Stimulated activated CD4-positive, alpha-beta T cell treated with anti-CD3 and anti-CD28 coated beads, Interleukin-1b, Interleukin-23, amount 100 ng/mL, for 24 hours (primary cell): Measurements from ENCODE around the gene OXNAD1.

Experiments used
- DNase-seq, 4 experiments: peaks; one replicate each; pipeline ENCODE4 v3.0.0-alpha.2; 2020; ENCODE audit warnings: low read depth in 4 of 4, low spot score in 1 of 4

OXNAD1 gene

DNA sequence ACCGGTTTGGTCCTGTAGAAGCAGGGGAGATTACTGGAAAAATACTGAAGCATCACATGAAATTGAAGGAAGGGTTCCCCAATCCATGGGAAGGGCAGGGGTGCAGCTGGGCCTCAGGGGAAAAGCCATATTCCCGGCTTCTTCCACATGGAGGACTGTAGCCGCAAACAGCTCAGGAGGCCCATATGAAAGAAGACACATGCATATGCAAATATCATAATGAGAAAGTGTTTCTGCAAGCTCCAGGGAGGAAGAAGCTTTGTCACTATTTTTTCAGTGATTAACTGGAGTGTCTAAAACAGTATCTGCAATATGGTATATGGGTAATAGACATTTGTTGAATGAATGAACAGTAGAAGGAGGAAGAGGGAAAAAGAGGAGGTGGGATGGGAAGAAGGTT, 19.4 kb upstream of the OXNAD1 start:
- no peak for DNase-seq

DNA sequence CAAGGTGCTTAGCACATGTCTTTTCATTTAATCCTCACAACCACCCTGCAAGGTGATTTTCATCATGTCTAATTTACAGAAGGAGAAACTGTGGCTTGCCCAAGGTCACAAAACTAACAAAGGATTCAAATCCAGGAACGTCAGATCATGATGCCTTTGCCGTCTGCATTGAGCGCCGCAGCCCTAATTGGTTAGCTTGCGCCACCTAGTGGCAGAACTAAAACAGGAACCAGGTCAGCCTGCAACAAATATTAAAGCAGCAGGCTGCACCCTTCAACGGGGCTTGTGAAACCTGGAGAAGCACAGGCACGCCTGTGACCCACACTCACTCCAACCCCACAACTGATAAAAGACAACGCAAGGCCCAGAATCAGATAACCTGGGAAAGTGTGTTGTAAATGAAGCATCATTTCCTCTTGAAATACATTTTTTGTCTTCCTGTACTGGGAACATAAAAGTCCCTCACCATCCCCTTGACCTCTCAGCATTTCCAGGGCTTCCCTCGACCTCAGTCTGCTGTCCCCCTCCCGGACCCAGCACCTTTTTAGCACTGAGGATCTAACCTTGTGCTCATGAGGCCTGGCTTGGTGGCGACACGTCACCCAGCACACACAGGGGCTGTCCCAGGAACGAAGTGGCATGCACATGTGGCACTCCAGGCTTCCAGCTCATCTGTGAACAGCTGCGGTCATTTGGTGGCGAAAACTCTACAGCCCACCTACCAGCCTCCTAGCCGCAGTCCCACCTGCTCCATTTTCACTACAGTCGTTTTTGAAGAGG, 17.5 kb upstream of the OXNAD1 start:
- DNase-seq: peak; percentile 61 to 72 (median 63)

DNA sequence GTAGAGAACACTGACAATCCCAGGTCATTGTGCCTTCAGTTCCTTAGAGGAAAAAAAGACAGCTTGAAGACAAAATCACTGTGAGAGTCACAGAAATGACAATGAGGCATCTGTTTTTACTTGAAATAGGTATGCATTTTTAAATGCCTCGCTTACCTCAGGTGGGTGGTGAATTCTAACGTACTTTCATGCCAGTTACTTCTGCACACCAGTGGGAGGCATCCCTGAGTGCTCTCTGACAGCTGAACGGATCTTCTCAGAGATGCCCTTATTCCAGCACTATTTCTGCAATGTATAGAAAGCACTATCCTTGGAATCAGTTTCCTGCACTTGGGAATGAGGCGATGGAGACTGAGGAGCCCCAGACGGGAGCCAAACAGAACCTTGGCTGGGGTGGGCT, 16.5 kb upstream of the OXNAD1 start:
- no peak for DNase-seq

DNA sequence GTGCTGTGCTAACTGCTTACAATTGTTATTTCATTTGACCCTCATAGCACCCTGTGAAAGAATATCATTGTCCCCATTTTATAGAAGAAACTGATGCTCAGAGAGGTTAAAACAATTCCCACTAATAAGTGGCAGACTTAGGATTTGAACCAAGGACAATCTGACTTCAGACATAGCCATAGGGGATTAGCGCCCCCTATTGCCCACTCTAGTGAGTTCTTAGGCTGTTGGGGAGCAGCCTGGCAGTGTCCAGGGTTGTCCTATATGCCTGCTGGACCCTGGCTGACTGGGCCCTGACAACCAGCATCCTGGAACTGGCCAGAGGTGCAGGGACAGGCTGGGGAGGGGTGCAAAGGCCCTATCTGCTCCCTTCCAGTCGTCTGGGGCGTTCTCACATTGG, 15.7 kb upstream of the OXNAD1 start:
- no peak for DNase-seq

DNA sequence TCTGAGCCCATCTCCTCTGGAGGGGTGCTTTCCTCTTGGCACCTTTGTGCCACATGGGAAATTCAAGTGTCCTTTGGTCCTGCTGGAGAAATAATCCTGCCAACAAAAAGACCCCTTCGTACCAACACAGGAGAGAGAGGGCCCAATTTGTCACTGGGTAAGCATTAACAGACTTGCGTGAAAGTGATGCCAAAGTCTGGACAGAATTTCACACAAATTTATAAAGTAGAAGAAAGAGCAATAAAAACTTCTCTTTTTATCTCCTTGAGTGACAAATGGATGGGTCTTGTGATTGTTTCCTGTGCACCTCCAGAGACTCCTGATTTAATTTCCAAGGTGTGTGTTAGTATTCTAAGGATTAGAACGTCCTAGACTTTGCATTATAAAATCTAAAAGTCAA, 15.1 kb upstream of the OXNAD1 start:
- no peak for DNase-seq

DNA sequence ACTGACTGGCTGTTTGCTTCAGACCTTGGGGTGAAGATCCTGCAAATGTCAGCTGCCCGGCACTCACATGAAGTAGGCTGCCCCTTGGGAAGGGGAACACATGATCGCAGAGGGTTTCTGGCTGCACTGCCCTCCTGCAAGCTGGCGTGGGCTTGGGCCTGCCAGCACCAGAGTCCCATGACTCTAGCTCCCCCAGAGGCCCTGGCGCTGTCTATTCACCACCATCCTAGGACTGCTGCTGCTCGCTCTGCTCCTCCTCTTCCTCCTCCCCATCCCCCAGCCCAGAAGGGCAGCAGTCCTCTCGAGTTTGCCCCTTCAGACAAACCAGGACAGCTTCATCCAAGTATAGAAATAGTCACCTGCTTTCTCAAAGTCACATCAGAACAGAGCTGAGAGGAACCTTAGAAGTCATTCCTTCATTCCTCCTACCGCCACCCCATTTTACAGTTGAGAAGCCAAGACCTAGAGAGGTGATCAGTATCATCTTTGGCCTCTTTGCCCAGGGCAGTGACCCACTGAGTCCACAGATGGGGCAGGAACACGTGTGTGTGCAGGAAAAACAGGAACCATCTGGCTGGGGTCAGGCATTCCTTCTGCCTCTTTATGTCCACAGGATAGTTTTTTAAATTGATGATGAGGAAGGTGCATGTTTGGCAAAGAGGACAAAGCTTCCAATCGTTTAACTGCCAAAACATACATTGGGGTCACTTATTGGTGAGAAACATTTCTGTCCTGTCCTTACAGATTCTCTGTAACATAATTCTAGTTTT, 13.5 kb upstream of the OXNAD1 start:
- DNase-seq: no peak

DNA sequence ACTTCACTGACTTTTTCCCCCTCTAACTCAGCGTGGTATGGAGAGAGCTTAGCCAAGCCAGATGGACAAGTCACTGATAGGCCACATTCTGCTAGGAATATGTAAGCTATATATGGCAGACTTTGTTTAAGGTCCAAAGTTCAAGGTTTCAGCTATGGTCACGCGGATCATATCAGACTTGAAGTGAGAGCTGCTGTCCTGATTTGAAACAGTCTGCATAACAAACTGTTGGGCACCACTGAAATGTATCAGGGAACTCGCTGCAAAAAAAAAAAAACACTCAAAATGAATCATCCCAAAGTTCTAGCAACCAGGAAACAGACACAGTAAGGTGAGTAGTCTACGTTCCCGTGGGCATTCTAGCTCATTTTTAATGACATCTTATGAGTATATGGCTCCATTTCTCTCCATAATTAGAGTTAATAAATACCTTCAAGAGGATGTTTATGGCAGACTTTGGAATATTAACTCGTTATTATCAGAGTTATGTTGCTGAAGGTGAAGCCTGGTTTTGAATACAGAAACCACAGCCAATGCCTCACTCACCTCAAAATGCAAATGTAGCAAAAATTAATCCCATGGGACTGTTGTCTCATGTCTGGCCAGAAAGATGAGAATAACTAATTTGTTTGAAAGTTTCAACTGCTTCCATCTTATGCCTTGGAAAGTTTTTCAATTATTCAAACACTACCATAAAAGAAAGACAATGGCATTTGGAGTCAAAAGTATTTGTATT, 12.6 kb upstream of the OXNAD1 start:
- DNase-seq: no peak

DNA sequence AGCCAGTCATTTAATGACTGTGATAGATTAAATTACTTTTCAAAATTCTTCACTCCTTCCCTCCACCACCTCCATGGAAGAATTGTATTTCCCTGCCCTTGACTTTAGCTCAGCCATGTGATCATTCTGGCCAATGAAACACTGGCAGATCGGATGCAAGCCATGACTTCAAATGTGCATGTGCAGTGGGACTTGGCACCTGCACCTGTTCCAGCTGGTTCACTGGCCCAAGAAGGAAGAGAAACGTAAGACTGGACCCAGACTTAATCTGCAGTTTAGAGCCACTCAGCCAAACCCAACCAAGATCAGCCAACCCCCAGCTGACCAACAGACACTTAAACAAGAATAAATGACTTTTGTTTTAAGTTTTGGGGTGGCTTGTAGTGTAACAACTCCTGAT, 12.0 kb upstream of the OXNAD1 start:
- DNase-seq: no peak

DNA sequence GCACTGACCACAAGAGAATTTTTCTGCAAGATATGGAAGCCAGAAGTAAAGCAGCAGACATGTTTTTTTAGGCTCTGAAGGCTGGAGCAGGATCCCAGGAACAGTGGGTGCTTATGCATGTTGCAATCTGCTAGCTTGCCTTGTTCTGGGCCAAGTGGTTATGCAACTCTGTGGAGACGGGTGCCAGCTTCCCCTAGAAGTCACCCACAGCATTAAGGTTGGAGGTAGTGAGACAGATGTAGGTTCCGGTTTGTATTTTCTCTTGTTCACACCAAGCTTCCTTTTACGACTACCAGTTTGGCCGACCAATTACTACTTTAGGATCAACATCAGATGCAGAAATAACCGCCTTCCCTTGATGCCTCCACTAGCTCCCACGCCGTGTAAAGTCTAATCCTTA, 11.4 kb upstream of the OXNAD1 start:
- no peak for DNase-seq

DNA sequence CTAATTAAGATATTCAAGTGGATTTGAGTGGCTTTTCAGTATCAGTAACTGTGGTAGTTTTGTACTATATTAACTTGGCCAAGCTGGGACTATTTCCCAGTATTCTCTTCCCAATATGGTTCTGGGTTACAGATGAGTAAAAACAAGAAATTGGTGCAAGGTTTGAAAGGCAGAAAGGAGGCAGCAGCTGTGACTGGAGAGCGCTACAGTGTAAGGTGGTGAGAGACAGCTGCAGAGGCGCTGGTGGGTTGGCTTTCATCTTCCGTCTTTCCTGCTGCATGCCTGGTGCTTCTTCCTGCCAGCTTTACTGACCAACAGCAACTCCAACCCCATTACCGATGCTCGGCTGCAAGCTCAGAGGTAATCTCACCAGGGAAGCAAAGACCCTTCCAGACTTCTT, 10.1 kb upstream of the OXNAD1 start:
- DNase-seq: no peak

DNA sequence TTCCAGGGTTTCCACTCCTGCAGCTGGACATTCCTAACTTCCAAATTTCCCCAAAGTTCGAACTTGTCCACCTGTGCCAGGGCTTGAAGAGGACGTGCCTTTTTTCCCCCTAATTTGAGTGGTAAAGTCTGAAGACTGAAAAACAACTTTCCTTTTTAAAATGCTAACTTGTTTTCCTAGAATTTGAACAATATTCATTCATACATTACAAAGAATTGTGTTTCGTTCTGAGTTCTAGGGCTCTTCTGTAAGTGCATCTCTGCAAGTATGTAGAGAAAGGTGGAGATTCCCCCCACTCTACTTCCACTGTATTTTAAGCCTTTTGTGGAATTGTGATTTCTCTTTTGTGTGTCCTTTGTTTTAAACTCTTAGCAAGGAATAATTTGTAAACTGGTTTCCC, 9.7 kb upstream of the OXNAD1 start:
- no peak for DNase-seq

DNA sequence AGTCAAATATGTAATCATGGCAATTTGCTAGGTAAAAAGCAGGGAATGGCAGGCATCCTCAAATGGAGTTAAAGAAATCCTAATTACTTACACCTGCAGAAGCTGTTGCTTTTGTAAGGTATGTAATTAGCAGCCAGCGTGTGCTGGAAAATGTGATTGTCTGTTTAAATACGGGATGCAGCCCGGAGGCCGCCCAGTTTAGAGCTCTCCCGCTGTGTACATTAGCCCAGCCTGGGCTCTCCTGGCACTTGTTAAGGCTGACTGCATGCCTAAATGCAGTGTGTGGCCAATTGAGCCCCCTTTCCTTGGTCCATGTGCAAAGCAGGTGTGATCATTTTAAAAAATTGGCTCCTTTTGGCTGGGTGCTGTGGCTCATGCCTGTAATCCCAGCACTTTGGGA, 9.3 kb upstream of the OXNAD1 start:
- DNase-seq: no peak

DNA sequence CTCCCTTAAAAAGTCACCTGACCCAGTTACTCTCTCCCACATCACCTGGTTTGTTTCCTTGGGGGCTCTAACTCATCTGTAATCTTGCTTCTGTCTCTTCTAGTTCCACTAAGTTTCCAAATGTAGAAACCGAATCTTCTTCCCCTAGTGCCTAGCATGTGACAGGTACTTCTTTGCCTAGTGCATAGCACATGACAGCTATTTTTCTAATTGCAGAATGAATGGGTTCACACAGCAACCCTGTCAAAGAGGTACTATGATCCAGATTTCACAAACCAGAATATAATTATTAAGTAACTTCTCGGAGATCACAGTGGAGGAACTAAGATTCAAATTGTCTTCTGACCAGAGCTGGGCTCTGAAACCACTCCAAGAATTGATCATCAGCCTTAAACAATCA, 7.7 kb upstream of the OXNAD1 start:
- no peak for DNase-seq

DNA sequence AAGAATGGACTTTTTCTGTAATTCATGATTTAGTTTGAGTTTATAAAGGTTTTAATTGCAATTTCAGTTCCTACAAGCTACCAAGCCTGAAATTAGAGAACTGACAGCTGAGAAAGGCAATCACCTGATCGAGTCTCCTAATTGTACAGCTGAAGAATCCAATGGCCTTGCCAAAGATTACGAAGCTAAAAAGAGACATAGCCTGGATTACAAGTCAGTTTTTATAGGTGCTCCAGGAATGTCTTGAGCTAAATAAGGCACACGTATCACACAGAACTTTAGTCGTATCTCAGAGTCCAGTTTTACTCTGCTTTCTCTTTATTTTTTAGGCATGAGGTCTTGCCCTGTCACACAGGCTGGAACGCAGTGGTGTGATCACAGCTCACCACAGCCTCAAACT, 6.8 kb upstream of the OXNAD1 start:
- DNase-seq: no peak

DNA sequence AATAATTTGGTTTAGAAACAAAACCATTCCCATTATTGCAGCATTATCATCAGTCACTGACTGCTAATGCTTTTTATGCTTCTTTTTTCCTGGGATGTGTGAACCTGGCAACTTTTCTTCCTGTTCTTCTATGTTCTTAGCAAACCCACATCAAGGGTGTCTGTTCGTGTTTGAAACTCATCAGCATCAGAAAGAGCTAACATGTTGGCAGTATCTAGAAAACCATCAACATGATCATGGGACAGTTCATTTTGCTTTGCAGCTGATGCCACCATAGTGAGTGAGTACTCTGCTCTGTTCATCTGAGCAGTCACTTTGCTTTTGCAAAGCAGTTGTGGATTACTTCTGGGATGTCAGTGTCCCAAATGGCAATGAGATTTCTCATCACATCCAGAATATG, 6.1 kb upstream of the OXNAD1 start:
- DNase-seq: no peak

DNA sequence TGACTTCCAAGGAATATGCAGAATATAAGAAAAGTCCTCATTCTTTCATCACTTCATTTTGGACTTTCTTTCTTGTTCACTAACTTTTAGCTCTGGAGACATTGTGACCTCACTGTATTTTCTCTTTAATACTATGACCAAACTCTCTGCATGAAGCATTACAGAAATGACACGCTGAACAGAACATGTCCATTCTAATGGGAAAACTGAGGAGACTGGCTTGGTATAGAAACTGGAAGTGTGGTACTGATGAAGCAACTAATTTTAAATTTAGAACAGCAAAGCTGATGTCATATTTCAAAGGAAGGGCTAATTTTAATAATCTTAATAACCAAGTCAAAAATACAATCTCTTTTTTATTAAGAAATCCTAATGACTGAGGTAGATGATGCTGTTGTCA, 5.0 kb upstream of the OXNAD1 start:
- DNase-seq: no peak

DNA sequence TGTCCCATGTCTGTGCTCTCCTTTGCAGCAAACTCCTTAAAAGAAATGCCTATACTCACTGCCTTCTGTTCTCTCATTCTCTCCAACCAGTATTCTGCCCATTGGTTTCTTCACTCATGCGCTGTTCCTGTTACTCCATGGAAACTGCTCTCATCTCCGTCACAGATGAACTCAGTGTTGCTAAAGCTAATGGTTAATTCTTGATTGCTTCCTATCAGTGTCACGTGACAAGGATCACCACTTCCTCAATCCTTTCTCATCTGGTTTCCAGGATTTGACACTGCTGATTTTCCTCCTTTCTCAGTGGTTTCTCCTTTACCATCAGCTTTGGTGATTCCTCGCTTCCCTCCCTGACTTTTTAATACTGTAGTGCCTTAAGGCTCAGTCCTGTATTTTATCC, 2.8 kb upstream of the OXNAD1 start:
- DNase-seq: no peak

DNA sequence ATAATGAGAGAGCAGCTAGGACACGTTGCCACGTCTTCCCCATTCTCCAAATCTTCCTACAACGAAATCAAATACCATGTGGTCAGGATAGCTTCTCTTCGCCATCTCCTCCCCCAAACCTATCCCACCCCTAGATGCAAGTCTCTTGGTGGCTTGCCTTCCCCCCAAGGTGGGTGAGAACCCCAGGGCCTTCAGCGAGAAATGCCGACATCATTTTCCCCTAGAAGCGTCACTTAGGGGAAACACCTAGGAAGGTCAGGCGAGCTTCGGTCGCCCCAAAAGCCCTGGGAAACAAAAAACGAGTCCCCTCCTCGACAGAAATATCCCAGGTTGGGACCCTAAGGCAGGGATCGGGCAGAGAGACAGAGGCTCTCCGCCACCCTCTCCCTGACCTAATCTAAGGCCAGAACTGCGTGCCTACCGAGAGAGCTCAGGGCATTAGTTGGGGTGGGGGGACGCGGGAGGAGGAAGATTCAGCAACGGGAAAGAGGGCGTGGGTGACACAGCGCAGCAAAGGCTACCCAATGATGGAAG, 771 bp upstream of the OXNAD1 start:
- DNase-seq: no peak

DNA sequence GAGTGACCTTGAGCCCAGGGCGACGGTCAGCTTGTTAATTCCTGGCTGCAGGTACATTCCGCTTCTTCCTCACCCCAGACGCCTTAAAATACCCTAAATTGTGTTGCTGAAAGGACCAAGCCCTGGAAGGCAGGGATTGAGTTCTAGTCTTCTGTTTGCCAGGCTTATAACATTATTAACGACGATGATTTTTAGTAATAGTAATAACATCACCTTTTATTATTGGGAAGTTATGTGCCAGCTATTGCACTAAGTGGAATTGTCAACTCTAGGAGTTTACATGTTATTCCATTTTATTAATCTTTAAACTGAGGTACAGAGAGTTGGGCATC, 409 bp downstream of the OXNAD1 start:
- DNase-seq: no peak

DNA sequence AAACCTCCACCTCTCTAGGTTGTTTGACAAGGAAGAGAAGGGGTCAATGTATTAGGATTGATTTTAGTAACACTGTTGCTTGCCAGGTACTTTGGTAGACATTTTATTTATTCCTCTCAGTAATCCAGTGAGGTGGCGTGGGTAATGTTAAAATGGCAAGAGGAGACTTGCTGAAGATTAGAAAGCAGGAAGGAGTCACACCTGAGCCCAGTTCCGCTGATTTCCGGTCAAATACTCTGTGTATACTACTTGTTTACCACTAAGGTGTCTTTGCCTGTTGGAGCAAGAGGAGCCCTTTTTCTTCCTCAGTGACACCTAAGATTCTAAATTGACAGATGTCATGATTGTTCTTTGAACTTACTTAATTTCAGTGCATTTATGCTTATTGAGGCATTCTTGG, 1.7 kb downstream of the OXNAD1 start:
- no peak for DNase-seq

DNA sequence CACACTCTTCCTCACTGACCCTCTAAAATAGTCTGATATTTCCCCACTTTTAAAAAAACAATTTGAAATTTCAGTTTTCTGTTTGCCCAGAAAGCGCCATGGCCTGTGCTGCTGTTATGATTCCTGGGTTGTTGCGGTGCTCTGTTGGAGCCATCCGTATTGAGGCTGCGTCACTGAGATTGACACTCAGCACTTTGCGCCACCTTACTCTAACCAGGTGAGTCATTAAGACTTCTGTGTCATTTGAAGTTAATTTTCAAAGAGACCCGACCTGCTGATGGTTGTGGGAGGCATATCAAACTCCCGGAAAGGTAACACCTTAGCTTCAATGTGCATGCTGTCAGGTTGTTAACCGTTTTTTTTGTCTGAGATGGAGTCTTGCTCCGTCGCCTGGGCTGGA, 5.8 kb downstream of the OXNAD1 start:
- DNase-seq: no peak

DNA sequence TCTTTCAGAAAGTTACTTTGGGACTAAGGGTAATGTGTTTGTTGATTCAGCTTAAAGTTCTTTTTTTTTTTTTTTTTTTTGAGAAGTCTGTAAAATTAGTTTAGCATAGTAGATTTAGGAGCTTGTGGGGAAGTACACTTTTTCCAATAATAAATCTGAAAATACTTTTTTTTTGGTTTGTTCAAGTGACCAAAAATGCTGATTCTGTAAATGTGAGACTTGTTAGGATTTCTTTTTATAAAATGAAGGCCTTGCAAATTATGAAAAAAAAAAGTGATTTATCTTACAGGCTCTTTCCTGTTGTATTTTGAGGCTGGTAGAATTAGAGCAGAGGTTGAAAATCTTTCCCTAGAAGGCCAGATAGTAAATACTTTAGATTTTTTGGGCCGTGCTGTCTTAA, 7.6 kb downstream of the OXNAD1 start:
- DNase-seq: no peak
